Stimulated activated CD8-positive, alpha-beta memory T cell treated with anti-CD3 and anti-CD28 coated beads, Interleukin-12 subunit alpha, Interleukin-12 subunit beta, amount 100 ng/mL, for 24 hours (primary cell): Measurements from ENCODE around the gene CEP57L1.
"Not testable (repeated sequence)": the region's sequence is repeated elsewhere in the genome, so short reads cannot be mapped to it uniquely, and the experiment has no call there.

Experiments used
- DNase-seq: peaks from one replicate; pipeline ENCODE4 v3.0.0-alpha.2; 2020; ENCODE audit errors: extremely low read depth

The CEP57L1 gene

GRCh38 chr6:109172101-109172746 is 76.9 kb downstream of the CEP57L1 start:
- no peak for DNase-seq

DNA sequence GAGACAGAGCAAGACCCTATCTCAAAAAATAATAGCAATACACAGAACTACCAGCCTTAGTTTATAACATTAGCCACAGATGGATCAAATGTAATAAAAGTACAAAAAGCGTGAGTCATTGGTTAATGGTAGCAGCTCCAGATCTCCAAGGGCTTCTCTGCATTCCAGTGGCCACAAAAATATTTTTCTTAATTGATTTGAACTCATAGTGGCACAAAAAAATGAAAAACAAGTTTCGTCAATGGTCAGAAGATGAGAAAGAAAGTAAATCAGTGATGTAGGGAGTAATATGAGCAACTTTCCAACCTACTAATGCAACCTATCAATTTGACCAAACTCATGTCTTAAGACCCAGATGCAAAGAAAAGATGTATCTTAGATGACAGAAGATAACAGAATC is 79.6 kb downstream of the CEP57L1 start:
- no peak for DNase-seq

GRCh38 chr6:109178921-109179320 is 83.6 kb downstream of the CEP57L1 start:
- DNase-seq: no peak

DNA sequence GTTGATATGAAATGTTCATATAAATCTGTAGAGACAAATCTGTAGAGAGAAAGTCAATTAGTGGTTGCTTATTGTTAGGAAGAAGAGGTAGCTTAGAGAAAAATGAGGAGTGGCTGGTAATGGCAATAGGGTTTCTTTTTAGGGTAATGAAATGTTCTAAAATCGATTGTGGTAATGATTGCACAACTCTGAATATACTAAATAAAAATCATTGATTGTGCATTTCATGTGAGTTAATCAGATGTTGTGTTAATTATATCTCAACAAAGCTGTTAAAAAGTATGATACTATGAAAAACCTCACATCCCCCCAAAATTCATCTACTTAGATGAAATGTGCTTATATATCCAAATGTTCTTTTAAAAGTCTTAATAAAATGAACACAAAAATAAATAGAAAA is 84.2 kb downstream of the CEP57L1 start:
- DNase-seq: no peak

DNA sequence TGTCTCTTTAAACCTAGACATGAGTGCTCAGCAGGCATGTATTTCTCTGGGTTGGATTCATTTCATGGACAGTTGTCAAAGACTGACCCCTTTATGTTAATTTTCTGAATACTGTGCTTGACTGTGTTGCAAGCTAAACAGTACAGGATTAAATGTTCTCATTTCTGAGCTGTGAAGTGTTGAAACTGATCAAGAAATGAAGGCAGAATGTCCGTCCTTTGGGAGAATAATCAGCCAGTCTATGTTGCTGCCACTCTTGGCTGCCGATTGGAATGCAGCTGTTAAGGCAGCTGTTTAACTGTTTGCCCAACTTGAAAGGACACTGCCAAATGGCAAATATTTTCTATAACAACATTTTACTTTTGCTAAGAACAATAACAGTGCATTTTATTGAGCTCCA is 87.3 kb downstream of the CEP57L1 start:
- DNase-seq: no peak

DNA sequence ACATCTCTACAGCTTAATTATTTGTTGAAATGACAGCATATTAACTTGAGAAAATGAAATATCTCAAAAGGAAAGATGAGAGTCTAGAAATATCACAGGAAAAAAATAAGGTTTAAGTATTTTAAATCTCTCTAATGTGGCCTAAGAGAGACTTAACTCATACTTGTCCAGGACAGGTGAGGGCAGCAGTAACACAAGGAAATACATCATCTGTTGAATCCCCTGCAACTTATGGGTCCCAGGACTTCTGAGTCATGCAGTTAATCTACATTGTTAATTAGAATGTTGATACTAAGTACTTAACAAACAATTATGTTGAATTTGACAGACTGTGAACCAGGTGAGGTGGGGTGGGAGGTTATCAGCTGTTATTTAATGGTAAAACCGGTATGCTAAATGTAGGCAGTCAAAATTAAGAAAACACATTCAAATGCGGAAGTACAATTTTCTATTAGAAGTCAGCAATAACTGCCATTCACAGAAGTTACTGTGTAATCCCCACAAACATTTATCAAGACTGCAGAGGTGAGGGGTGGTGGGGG is 87.9 kb downstream of the CEP57L1 start:
- no peak for DNase-seq

DNA sequence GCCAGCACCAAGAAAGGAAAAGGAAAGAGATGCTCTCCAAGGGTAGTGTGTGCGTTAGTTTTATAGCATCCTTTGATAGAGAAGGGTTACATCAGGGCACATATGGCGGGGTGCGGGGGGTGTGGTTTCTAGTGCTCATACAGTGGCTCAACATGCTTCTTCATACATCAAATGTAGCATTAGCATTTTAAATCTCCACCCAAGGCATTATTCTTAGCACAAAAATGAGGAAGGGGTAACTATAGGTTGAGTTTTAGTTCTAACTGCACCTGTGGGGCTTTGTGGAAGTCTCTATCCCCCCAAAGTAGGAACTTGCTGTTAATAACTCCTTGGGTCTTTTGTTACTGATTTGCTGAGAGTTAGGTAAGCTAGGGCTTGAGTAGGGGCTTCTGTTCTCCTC is 89.3 kb downstream of the CEP57L1 start:
- DNase-seq: no peak

- no peak for DNase-seq
Observed at GRCh38 chr6:109186012-109186411, 90.7 kb downstream of the CEP57L1 start.

- DNase-seq: no peak
Observed at GRCh38 chr6:109187399-109188114, 92.2 kb downstream of the CEP57L1 start.

DNA sequence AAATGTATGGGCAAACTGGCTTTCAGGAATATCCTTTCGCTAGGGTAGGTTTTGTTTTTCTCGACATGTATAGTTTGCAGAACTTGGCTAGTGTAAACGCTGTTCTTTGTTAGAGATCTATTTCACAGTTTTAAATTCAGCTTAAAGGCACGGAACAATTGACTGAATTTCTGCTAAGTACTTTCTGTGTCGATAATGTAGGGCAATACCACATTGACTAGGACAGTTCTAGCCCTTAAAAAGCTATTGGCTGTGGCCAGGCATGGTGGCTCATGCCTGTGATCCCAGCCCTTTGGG is 92.8 kb downstream of the CEP57L1 start:
- no peak for DNase-seq

DNA sequence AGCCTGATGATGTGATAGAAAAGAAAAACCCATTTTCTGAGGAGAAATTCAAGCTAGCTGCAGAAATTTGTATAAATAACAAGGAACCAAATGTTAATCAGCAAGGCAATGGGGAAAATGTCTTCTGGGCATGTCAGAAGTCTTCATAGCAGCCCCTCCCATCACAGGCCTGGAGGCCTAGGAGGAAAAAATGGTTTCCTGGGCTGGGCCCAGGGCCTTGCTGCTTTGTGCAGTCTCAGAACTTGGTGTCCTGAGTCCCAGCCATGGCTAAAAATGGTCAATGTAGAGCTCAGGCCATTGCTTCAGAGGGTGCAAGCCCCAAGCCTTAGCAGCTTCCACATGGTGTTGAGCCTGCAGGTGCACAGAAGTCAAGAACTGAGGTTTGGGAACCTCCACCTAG is 96.1 kb downstream of the CEP57L1 start:
- DNase-seq: not testable (repeated sequence)

DNA sequence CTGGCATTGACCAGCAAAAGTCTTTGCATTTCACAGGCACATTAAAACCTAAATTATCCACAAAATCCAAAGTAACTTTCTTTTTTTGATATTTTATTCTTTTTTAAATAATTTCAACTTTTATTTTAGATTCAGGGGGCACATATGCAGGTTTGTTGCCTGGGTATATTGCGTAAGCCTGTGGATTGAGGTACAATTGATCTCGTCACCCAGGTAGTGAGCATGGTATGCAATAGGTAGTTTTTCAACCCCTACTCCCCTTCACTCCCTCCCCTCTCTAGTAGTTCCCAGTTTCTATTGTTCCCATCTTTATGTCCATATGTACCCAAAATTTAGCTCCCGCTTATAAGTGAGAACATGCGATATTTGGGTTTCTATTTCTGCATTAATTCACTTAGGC is 97.6 kb downstream of the CEP57L1 start:
- no peak for DNase-seq

DNA sequence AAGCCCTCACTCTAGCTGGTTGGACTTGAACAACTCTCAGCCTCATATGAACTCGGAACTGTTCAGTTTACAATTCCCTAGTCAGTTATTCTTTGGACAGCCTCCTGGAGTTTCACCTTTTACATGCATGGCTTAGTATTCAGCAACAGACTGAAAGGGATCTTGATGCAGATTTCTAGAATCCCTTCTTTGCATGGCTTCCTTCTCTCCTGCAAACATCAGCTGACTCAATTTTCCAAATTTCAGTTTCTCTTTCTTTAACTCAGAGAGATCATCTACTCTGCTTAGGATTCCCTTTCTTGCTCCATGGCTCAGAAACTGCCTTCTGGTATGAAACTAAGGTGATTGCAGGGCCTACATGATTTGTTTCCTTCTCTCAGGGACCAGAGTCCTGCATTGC is 99.6 kb downstream of the CEP57L1 start:
- no peak for DNase-seq

DNA sequence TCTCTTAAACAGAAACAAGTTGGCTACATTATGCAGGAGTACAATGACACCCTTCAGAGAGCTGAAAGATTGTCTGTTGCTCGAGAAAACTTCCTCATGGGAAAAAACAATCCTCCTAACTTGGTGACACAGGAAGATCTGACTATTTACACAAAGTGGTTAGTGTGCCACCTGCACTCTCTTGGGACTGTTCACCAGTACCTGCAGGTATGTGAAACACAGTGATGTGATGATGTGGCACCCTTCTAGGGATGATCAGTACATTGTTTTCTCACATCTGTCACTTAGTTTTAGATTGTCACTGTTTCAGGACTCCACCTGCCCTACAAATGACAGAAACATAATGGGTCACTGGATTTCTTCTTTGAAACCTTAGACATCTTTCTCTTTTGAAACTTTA is 101.8 kb downstream of the CEP57L1 start:
- no peak for DNase-seq

- no peak for DNase-seq
Observed at GRCh38 chr6:109202409-109203264, 107.3 kb downstream of the CEP57L1 start.

DNA sequence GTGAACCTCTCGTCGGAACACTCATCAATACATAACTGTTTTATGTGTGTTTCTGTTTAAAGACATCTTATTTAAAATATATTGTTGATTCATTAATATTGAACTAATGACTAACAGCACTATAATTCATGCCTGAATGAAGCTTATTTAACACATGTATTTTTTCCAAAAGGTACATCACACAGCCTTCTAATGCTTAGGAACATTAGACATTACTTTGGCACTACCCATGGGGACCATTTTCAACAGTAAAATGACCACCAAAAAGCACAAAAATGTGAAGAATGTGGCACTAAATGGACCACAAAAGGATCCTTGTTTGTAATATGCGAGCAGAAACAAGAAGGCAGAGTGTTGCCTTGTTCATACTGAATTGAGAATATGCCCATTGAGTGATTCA is 109.2 kb downstream of the CEP57L1 start:
- no peak for DNase-seq

DNA sequence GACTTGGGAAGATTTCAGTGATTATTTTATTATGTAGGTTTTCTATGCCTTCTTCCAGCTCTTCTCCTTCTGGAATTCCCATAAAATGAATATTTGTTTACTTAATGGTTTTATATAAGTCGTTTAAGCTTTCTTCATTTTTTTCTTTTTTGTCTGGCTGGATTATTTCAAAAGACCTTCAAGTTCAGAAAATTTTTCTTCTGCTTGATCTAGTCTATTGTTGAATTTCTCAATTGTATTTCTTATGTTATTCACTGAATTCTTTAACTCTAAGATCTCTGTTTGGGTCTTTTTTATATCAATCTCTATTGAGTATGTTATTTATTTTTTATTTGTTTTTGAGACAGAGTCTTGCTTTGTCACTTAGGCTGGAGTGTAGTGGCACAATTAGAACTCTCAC is 117.4 kb downstream of the CEP57L1 start:
- no peak for DNase-seq
